ENCODE results near the gene UTP18.

- TF ChIP-seq, protein P1, sequence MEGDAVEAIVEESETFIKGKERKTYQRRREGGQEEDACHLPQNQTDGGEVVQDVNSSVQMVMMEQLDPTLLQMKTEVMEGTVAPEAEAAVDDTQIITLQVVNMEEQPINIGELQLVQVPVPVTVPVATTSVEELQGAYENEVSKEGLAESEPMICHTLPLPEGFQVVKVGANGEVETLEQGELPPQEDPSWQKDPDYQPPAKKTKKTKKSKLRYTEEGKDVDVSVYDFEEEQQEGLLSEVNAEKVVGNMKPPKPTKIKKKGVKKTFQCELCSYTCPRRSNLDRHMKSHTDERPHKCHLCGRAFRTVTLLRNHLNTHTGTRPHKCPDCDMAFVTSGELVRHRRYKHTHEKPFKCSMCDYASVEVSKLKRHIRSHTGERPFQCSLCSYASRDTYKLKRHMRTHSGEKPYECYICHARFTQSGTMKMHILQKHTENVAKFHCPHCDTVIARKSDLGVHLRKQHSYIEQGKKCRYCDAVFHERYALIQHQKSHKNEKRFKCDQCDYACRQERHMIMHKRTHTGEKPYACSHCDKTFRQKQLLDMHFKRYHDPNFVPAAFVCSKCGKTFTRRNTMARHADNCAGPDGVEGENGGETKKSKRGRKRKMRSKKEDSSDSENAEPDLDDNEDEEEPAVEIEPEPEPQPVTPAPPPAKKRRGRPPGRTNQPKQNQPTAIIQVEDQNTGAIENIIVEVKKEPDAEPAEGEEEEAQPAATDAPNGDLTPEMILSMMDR (IDR thresholded peaks at IDR 0.05; ENCODE audit: low read depth, low read length, missing input control) = no peak
- TF ChIP-seq EGR1 (IDR thresholded peaks at IDR 0.05; ENCODE audit: low read depth in 2 of 2) = no peak
- no peak for TF ChIP-seq SP1 (IDR thresholded peaks at IDR 0.05)
- no peak for TF ChIP-seq RXRA (IDR thresholded peaks at IDR 0.05)
- TF ChIP-seq FOXA1 (IDR thresholded peaks at IDR 0.05) = no peak
- TF ChIP-seq, protein P2, sequence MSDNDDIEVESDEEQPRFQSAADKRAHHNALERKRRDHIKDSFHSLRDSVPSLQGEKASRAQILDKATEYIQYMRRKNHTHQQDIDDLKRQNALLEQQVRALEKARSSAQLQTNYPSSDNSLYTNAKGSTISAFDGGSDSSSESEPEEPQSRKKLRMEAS (IDR thresholded peaks at IDR 0.05) = no peak
- TF ChIP-seq, protein P3, sequence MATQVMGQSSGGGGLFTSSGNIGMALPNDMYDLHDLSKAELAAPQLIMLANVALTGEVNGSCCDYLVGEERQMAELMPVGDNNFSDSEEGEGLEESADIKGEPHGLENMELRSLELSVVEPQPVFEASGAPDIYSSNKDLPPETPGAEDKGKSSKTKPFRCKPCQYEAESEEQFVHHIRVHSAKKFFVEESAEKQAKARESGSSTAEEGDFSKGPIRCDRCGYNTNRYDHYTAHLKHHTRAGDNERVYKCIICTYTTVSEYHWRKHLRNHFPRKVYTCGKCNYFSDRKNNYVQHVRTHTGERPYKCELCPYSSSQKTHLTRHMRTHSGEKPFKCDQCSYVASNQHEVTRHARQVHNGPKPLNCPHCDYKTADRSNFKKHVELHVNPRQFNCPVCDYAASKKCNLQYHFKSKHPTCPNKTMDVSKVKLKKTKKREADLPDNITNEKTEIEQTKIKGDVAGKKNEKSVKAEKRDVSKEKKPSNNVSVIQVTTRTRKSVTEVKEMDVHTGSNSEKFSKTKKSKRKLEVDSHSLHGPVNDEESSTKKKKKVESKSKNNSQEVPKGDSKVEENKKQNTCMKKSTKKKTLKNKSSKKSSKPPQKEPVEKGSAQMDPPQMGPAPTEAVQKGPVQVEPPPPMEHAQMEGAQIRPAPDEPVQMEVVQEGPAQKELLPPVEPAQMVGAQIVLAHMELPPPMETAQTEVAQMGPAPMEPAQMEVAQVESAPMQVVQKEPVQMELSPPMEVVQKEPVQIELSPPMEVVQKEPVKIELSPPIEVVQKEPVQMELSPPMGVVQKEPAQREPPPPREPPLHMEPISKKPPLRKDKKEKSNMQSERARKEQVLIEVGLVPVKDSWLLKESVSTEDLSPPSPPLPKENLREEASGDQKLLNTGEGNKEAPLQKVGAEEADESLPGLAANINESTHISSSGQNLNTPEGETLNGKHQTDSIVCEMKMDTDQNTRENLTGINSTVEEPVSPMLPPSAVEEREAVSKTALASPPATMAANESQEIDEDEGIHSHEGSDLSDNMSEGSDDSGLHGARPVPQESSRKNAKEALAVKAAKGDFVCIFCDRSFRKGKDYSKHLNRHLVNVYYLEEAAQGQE (IDR thresholded peaks at IDR 0.05) = no peak
- TF ChIP-seq RAD21 (IDR thresholded peaks at IDR 0.05) = no peak
- TF ChIP-seq TAF1 (conservative IDR thresholded peaks at IDR 0.05) = no peak
- TF ChIP-seq YY1 (IDR thresholded peaks at IDR 0.05) = no peak
- no peak for TF ChIP-seq ZBTB33 (IDR thresholded peaks at IDR 0.05)
These were observed 44.8 kb downstream of the UTP18 start for GRCh38 chr17:51305182-51305581.
